Mucosa of descending colon (tissue), 3 donors: ENCODE results near the gene ATL2. TPM values are rescaled to one million over a fixed set of nuclear protein-coding genes. Genes with fewer than 3 reads are reported as not detected.

Experiments
- ATAC-seq: fragments of 200-7000 bp; cut with Tn5 transposase; one replicate; pipeline ENCODE4 v1.9.1; 2020; ENCODE audit warnings: mild to moderate bottlenecking, moderate library complexity
- DNase-seq, 3 donors: peaks; one replicate each; pipeline ENCODE4 v3.0.0-alpha.2; 2020
- H3K36me3 ChIP-seq: fragments of 200-600 bp; one replicate; pipeline ENCODE4 v1.8.0; 2021; ENCODE audit warnings: low read depth, mild to moderate bottlenecking
- H3K4me1 ChIP-seq: fragments of 200-600 bp; one replicate; pipeline ENCODE4 v1.8.0; 2021; ENCODE audit warnings: low read depth, mild to moderate bottlenecking
- H3K4me3 ChIP-seq: fragments of 200-600 bp; one replicate; pipeline ENCODE4 v1.8.0; 2021; ENCODE audit warnings: mild to moderate bottlenecking
- H3K9me3 ChIP-seq: fragments of 200-600 bp; one replicate; pipeline ENCODE4 v1.8.0; 2021; ENCODE audit warnings: mild to moderate bottlenecking
- intact Hi-C, 2 donors: fragments of 100-400 bp; cut with DNase I in 1 of 2; cut with micrococcal nuclease in 1 of 2; formaldehyde crosslinking; loops; one replicate each; pipeline versions ENCODE4 v1.11.0 to v1.11.1; 2022; cut with DNase I, micrococcal nuclease
- total RNA-seq, 3 donors: library from RNA; stranded (reverse); fragmentation: NEBNext Ultra II Directional in 2 of 3; extraction: Animal tissue kit (Norgen Biotek cat#: 25700) in 2 of 3; gene quantifications; one replicate each; pipeline versions ENCODE4 v1.2.1 to v1.2.4, GENCODE V29; 2021 to 2023
- TF ChIP-seq, protein P1 (sequence below): fragments of 200-600 bp; IDR thresholded peaks from one replicate; pipeline ENCODE4 v1.8.0; 2022; ENCODE audit warnings: antibody characterized with exemption, mild to moderate bottlenecking
- donor health status: DM: no; HTN: no; CAD: no; lungs with moderate emphysema.
- donor health status: DM: no; HTN: no; CAD: no.
- donor health status: DM: no; HTN: yes; CAD: no.

Gene ATL2
- total RNA-seq, 3 donors from 2014 or later: 49.3 to 166 (median 53.5) TPM

- Histone ChIP-seq H3K4me1 (no peaks in the 10 kb centered on the region), H3K36me3 (no peaks in the 10 kb centered on the region), H3K4me3 (no peak overlapping the region), H3K9me3 (no peaks in the 10 kb centered on the region)
- DNase-seq: no peak
- TF ChIP-seq, protein P1, sequence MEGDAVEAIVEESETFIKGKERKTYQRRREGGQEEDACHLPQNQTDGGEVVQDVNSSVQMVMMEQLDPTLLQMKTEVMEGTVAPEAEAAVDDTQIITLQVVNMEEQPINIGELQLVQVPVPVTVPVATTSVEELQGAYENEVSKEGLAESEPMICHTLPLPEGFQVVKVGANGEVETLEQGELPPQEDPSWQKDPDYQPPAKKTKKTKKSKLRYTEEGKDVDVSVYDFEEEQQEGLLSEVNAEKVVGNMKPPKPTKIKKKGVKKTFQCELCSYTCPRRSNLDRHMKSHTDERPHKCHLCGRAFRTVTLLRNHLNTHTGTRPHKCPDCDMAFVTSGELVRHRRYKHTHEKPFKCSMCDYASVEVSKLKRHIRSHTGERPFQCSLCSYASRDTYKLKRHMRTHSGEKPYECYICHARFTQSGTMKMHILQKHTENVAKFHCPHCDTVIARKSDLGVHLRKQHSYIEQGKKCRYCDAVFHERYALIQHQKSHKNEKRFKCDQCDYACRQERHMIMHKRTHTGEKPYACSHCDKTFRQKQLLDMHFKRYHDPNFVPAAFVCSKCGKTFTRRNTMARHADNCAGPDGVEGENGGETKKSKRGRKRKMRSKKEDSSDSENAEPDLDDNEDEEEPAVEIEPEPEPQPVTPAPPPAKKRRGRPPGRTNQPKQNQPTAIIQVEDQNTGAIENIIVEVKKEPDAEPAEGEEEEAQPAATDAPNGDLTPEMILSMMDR: no peak
- no peak for ATAC-seq
- intact Hi-C loops: no loop called here
These were observed 33.9 kb downstream of the ATL2 start for GRCh38 chr2:38343212-38343611.

DNA sequence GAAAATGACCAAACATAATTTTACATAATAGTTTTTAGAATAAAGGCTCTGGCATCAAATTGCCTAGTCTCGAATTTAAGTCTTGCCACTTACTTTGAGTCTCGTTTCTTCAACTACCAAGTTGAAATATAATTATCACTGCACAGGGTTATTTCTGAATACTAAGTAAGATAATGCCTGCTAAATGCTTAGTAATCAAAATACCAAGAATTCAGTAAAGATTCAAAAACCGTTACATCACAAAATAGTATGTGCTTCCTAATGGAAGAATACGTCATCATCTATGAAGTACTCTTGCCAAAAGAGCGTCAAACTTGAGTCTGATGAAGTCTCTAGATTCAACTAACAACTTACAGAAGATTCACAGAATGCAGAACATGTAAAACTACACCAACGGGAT is 40.5 kb downstream of the ATL2 start:
- Histone ChIP-seq H3K9me3 (no peaks in the 10 kb centered on the region), H3K36me3 (no peaks in the 10 kb centered on the region), H3K4me1 (no peaks in the 10 kb centered on the region), H3K4me3 (no peak overlapping the region)
- DNase-seq (no peak), ATAC-seq (no peak)
- TF ChIP-seq, protein P1: no peak
- intact Hi-C loops: no loop called here

- DNase-seq (no peak), ATAC-seq (no peak)
- no peaks in the 10 kb centered on the region for H3K36me3 ChIP-seq
- H3K4me1 ChIP-seq: no peaks in the 10 kb centered on the region
- no peak overlapping the region for H3K4me3 ChIP-seq
- TF ChIP-seq, protein P1: no peak
- peaks cover 7% of the 10 kb centered on the region for H3K9me3 ChIP-seq
- intact Hi-C loops: no loop called here
These were observed 46.3 kb downstream of the ATL2 start for GRCh38 chr2:38330754-38331153.

DNA sequence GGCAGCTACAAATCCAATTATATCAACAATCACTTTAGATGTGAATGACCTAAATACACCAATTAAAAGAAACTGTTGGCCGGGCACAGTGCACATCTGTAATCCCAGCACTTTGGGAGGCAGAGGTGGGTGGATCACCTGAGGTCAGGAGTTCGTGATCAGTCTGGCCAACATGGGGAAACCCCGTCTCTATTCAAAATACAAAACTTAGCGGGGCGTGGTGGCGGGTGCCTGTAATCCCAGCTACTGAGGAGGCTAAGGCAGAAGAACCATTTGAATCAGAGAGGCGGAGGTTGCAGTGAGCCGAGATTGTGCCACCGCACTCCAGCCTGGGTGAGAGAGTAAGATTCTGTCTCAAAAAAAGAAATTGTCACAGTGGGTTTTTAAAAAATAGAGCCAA is 49.5 kb downstream of the ATL2 start:
- intact Hi-C loops: no loop called here
- no peak for ATAC-seq
- H3K9me3 ChIP-seq: peaks cover 7% of the 10 kb centered on the region
- H3K36me3 ChIP-seq: no peaks in the 10 kb centered on the region
- TF ChIP-seq, protein P1: no peak
- no peaks in the 10 kb centered on the region for H3K4me1 ChIP-seq
- H3K4me3 ChIP-seq: no peak overlapping the region
- DNase-seq: no peak

- H3K4me1 ChIP-seq: no peaks in the 10 kb centered on the region
- H3K36me3 ChIP-seq: no peaks in the 10 kb centered on the region
- TF ChIP-seq, protein P1: no peak
- DNase-seq (no peak), ATAC-seq (no peak)
- no peaks in the 10 kb centered on the region for H3K9me3 ChIP-seq
- intact Hi-C loops: no loop called here
- no peak overlapping the region for H3K4me3 ChIP-seq
These were observed 53.5 kb downstream of the ATL2 start for GRCh38 chr2:38323623-38324022.
